Measurements from ENCODE around the gene ZAP70.
A peak's percentile ranks its signal among the peaks of the same experiment; 100 is the strongest.

The ZAP70 gene

GRCh38 chr2:97713296-97714083, at the start of gene ZAP70:
ZAP70 (plus strand) TSS chr2:97713576; CDS start chr2:97724037, 10,461 bp downstream.
- no peak within 1 kb of the TSS for H3K4me3 ChIP-seq (ENCODE audit: low read depth, low read length)
- ChIA-PET POLR2A (no interaction called here), CTCF (interaction anchor here (1.3 to 13.7 kb wide), 2 partner anchors 15 to 123 kb away, joined by 3 to 134 read pairs; no protein-coding TSS in a partner anchor)
- TF ChIP-seq CTCF (IDR thresholded peaks at IDR 0.05; ENCODE audit: insufficient read depth, low read length, missing control alignments), result no peak
- DNase-seq (ENCODE audit: low read depth, low spot score), result no peak

GRCh38 chr2:97663626-97663961, 49.8 kb upstream of the ZAP70 start:
- POLR2A ChIA-PET, result interaction anchor here (1.0 to 2.2 kb wide), 4 partner anchors 15 to 18 kb away, joined by 4 to 23 read pairs (median 14); partner anchors contain the start of gene COX5B
- no peak for DNase-seq (ENCODE audit: low read depth, low spot score)
- no peak for TF ChIP-seq CTCF (IDR thresholded peaks at IDR 0.05; ENCODE audit: insufficient read depth, low read length, missing control alignments)
- H3K4me3 ChIP-seq (ENCODE audit: low read depth, low read length), result peak overlapping the region; percentile 70
- CTCF ChIA-PET, result interaction anchor here (1.0 to 7.6 kb wide), 7 partner anchors 9 to 73 kb away, joined by 3 to 87 read pairs (median 12); partner anchors contain the start of gene COX5B

- POLR2A ChIA-PET, result interaction anchor here (1.0 to 2.2 kb wide), 3 partner anchors 9 to 18 kb away, joined by 3 to 22 read pairs (median 4); partner anchors contain the start of gene COX5B
- H3K4me3 ChIP-seq (ENCODE audit: low read depth, low read length), result peak within 1 kb of the TSS; percentile 70
- CTCF ChIA-PET, result interaction anchor here (0.9 to 7.6 kb wide), 10 partner anchors 9 to 73 kb away, joined by 3 to 87 read pairs (median 7); partner anchors contain the start of gene COX5B
- peak; percentile 31 for TF ChIP-seq CTCF (IDR thresholded peaks at IDR 0.05; ENCODE audit: insufficient read depth, low read length, missing control alignments)
- DNase-seq (ENCODE audit: low read depth, low spot score), result peak; percentile 81
Observed at GRCh38 chr2:97663962-97664635, 49.3 kb upstream of the ZAP70 start, which contains the start of gene ACTR1B. ACTR1B (minus strand) TSS chr2:97664044; CDS start chr2:97663890, 154 bp downstream.

- ChIA-PET CTCF (interaction anchor here (0.6 to 7.6 kb wide), 10 partner anchors 8 to 74 kb away, joined by 3 to 87 read pairs (median 7); partner anchors contain the start of gene COX5B), POLR2A (interaction anchor here (1.0 to 2.2 kb wide), 3 partner anchors 8 to 19 kb away, joined by 3 to 22 read pairs (median 4); partner anchors contain the start of gene COX5B)
- no peak for TF ChIP-seq CTCF (IDR thresholded peaks at IDR 0.05; ENCODE audit: insufficient read depth, low read length, missing control alignments)
- peak overlapping the region; percentile 70 for H3K4me3 ChIP-seq (ENCODE audit: low read depth, low read length)
- DNase-seq (ENCODE audit: low read depth, low spot score), result no peak
Observed at GRCh38 chr2:97664636-97664970, 48.8 kb upstream of the ZAP70 start.

- CTCF ChIA-PET, result interaction anchor here (1.2 to 1.6 kb wide), 2 partner anchors 30 to 79 kb away, joined by 5 to 8 read pairs; no protein-coding TSS in a partner anchor
- no peak for TF ChIP-seq CTCF (IDR thresholded peaks at IDR 0.05; ENCODE audit: insufficient read depth, low read length, missing control alignments)
- no peak within 1 kb of the TSS for H3K4me3 ChIP-seq (ENCODE audit: low read depth, low read length)
- POLR2A ChIA-PET, result no interaction called here
- DNase-seq (ENCODE audit: low read depth, low spot score), result no peak
Observed at GRCh38 chr2:97669448-97669847, 43.9 kb upstream of the ZAP70 start, which contains the start of gene C2orf92. C2orf92 (plus strand) TSS chr2:97669713; CDS start chr2:97669789, 76 bp downstream.

Data from AG04449 (cell line).